SU-DHL-6 (cell line): Measurements from ENCODE around the gene SUN5.

Source experiments
- H2AFZ ChIP-seq: fragments of 200-600 bp; sonication (generic); 2 replicates; pipeline ENCODE4 v1.6.1; 2014; ENCODE audit warnings: low read depth, mild to moderate bottlenecking, moderate library complexity, mixed read lengths, antibody characterized with exemption, low read length; ENCODE audit not compliant: severe bottlenecking
- H3F3A ChIP-seq: fragments of 200-600 bp; shearing (Covaris generic); 2 replicates; pipeline ENCODE4 v1.6.0; 2016; ENCODE audit warnings: antibody characterized with exemption, mild to moderate bottlenecking; ENCODE audit not compliant: insufficient read depth
- H3K27ac ChIP-seq: fragments of 200-600 bp; sonication (generic); 2 replicates; pipeline ENCODE4 v1.5.1; 2016; ENCODE audit warnings: low read depth, mild to moderate bottlenecking, low read length, moderate library complexity, mixed read lengths
- H3K27me3 ChIP-seq: fragments of 200-600 bp; sonication (generic), shearing (Covaris generic); 2 replicates; pipeline ENCODE4 v1.6.0; 2014; ENCODE audit warnings: mild to moderate bottlenecking, low read length
- H3K36me3 ChIP-seq: fragments of 200-600 bp; sonication (generic); 2 replicates; pipeline ENCODE4 v1.6.1; 2014; ENCODE audit warnings: mild to moderate bottlenecking, low read length, mixed read lengths
- H3K4me2 ChIP-seq: fragments of 300-600, 200-600 bp; shearing (Covaris generic), sonication (generic); 2 replicates; pipeline ENCODE4 v1.6.0; 2014; ENCODE audit warnings: low read length, low read depth, mild to moderate bottlenecking; ENCODE audit not compliant: poor library complexity, severe bottlenecking
- H3K4me3 ChIP-seq: fragments of 200-600 bp; sonication (generic); 2 replicates; pipeline ENCODE4 v1.5.1; 2014; ENCODE audit warnings: antibody characterized with exemption, low read length, mild to moderate bottlenecking, mixed read lengths; ENCODE audit not compliant: insufficient read depth, poor library complexity, severe bottlenecking
- H3K79me2 ChIP-seq: fragments of 200-600 bp; sonication (generic); 2 replicates; pipeline ENCODE4 v1.6.1; 2014; ENCODE audit warnings: mild to moderate bottlenecking, low read length, moderate library complexity; ENCODE audit not compliant: insufficient read depth
- H3K9ac ChIP-seq: fragments of 200-600 bp; sonication (generic); 2 replicates; pipeline ENCODE4 v1.7.0; 2014; ENCODE audit warnings: mild to moderate bottlenecking, low read length
- H3K9me2 ChIP-seq: fragments of 200-600 bp; sonication (generic); replicated peaks from 2 replicates; pipeline ENCODE4 v1.6.1; 2014; ENCODE audit warnings: low read length; ENCODE audit not compliant: insufficient read depth
- H3K9me3 ChIP-seq: fragments of 200-600 bp; sonication (generic); 2 replicates; pipeline ENCODE4 v1.6.1; 2014; ENCODE audit warnings: low read length, mixed read lengths; ENCODE audit not compliant: insufficient read depth
- H4K20me1 ChIP-seq: fragments of 200-600 bp; sonication (generic); 2 replicates; pipeline ENCODE4 v1.6.1; 2014; ENCODE audit warnings: low read depth, mild to moderate bottlenecking, antibody characterized with exemption, low read length, moderate library complexity, mixed read lengths
- CTCF ChIP-seq: fragments of 200-600 bp; sonication (generic); IDR thresholded peaks from one replicate; pipeline ENCODE4 v1.5.1; 2017; ENCODE audit warnings: antibody characterized with exemption, mild to moderate bottlenecking, low read length, moderate library complexity; ENCODE audit not compliant: insufficient read depth, poor library complexity, severe bottlenecking
- EZH2phosphoT487 ChIP-seq: fragments of 200-600 bp; sonication (generic), shearing (Covaris generic); conservative IDR thresholded peaks from 2 replicates; pipeline ENCODE4 v1.6.1; 2018; ENCODE audit warnings: mild to moderate bottlenecking, antibody characterized with exemption, low read length, moderate library complexity, mixed read lengths

The SUN5 gene

GRCh38 chr20:33022289-33022688 lies 18.1 kb upstream of the SUN5 start:
- no peaks in the 10 kb centered on the region for H3K9me2 ChIP-seq
- no peak overlapping the region for H3K27ac ChIP-seq
- no peaks in the 10 kb centered on the region for H3F3A ChIP-seq
- H3K9ac ChIP-seq = no peak overlapping the region
- TF ChIP-seq CTCF = no peak
- TF ChIP-seq EZH2phosphoT487 = no peak
- no peaks in the 10 kb centered on the region for H4K20me1 ChIP-seq
- no peaks in the 10 kb centered on the region; the same call in 1 of the 2 replicates for H3K27me3 ChIP-seq
- no peak overlapping the region for H3K4me3 ChIP-seq
- no peaks in the 10 kb centered on the region for H3K36me3 ChIP-seq
- H3K79me2 ChIP-seq = no peaks in the 10 kb centered on the region
- no peak overlapping the region for H2AFZ ChIP-seq
- H3K9me3 ChIP-seq = no peaks in the 10 kb centered on the region
- no peak overlapping the region for H3K4me2 ChIP-seq

GRCh38 chr20:33021879-33022278 lies 17.6 kb upstream of the SUN5 start:
- H3K9me3 ChIP-seq = no peaks in the 10 kb centered on the region
- H3K27me3 ChIP-seq = no peaks in the 10 kb centered on the region; the same call in 1 of the 2 replicates
- no peaks in the 10 kb centered on the region for H3K9me2 ChIP-seq
- H3K4me3 ChIP-seq = no peak overlapping the region
- no peak for TF ChIP-seq CTCF
- TF ChIP-seq EZH2phosphoT487 = no peak
- H3K79me2 ChIP-seq = no peaks in the 10 kb centered on the region
- no peak overlapping the region for H3K27ac ChIP-seq
- H2AFZ ChIP-seq = no peak overlapping the region
- H3K4me2 ChIP-seq = no peak overlapping the region
- H3K36me3 ChIP-seq = no peaks in the 10 kb centered on the region
- H4K20me1 ChIP-seq = no peaks in the 10 kb centered on the region
- no peak overlapping the region for H3K9ac ChIP-seq
- no peaks in the 10 kb centered on the region for H3F3A ChIP-seq

- H3K9ac ChIP-seq = no peak overlapping the region
- H3K27ac ChIP-seq = no peak overlapping the region
- no peak for TF ChIP-seq EZH2phosphoT487
- TF ChIP-seq CTCF = no peak
- no peak overlapping the region for H3K4me3 ChIP-seq
- no peaks in the 10 kb centered on the region for H3K9me3 ChIP-seq
- no peaks in the 10 kb centered on the region for H3K79me2 ChIP-seq
- H4K20me1 ChIP-seq = no peaks in the 10 kb centered on the region
- no peak overlapping the region for H2AFZ ChIP-seq
- no peaks in the 10 kb centered on the region for H3K9me2 ChIP-seq
- H3K36me3 ChIP-seq = no peaks in the 10 kb centered on the region
- no peak overlapping the region for H3K4me2 ChIP-seq
- no peaks in the 10 kb centered on the region; the same call in 1 of the 2 replicates for H3K27me3 ChIP-seq
- no peaks in the 10 kb centered on the region for H3F3A ChIP-seq
Observed at GRCh38 chr20:33020278-33021161, 16.3 kb upstream of the SUN5 start.
